Upper lobe of left lung (tissue), 4 donors: ENCODE results near the gene ATPAF2.

Experiments
- CTCF ChIP-seq, 6 experiments: fragments of 450-650 bp in 4 of 6; fragments of 200-600 bp in 2 of 6; sonication (generic) in 2 of 6; IDR thresholded peaks; one replicate each; pipeline ENCODE4 v1.5.1; 2016 to 2019; ENCODE audit warnings: antibody characterized with exemption in 6 of 6
- POLR2A ChIP-seq, 4 donors: fragments of 450-650 bp; IDR thresholded peaks; one replicate each; pipeline ENCODE4 v1.5.1; 2016 to 2017; ENCODE audit warnings: antibody characterized with exemption in 4 of 4, mild to moderate bottlenecking in 2 of 4
- POLR2AphosphoS5 ChIP-seq, 2 donors: sonication (generic); formaldehyde crosslinking; IDR thresholded peaks; one replicate each; pipeline ENCODE4 v1.5.1; 2017; ENCODE audit warnings: antibody characterized with exemption in 2 of 2

GRCh38 chr17:18069101-18069500 is 30.1 kb upstream of the ATPAF2 start:
- TF ChIP-seq POLR2A (IDR thresholded peaks at IDR 0.05), result no peak
- TF ChIP-seq CTCF (IDR thresholded peaks at IDR 0.05), result no peak
- no peak for TF ChIP-seq POLR2AphosphoS5 (IDR thresholded peaks at IDR 0.05)
